NT2/D1 (cell line): ENCODE data around the gene SLCO4A1.

ENCODE experiments used
- DNase-seq: peaks from one replicate; pipeline ENCODE4 v3.0.0-alpha.2; 2011; ENCODE audit warnings: low read depth, low spot score
- H3K27me3 ChIP-seq: 2 replicates; pipeline ENCODE4 v1.6.0; 2011; ENCODE audit warnings: mild to moderate bottlenecking; ENCODE audit not compliant: insufficient read length, insufficient read depth
- H3K36me3 ChIP-seq: 2 replicates; pipeline ENCODE4 v1.6.1; 2011; ENCODE audit warnings: mild to moderate bottlenecking, low read length, mixed read lengths; ENCODE audit not compliant: insufficient read depth, insufficient read length
- H3K4me1 ChIP-seq: 2 replicates; pipeline ENCODE4 v1.5.1; 2011; ENCODE audit not compliant: insufficient read depth, insufficient read length
- H3K4me3 ChIP-seq: 2 replicates; pipeline ENCODE4 v1.5.1; 2011; ENCODE audit warnings: low read depth; ENCODE audit not compliant: insufficient read length
- H3K9ac ChIP-seq: 2 replicates; pipeline ENCODE4 v1.6.0; 2011; ENCODE audit warnings: low read depth; ENCODE audit not compliant: insufficient read length
- H3K9me3 ChIP-seq: 2 replicates; pipeline ENCODE4 v1.5.1; 2011; ENCODE audit warnings: mild to moderate bottlenecking, low read length; ENCODE audit not compliant: insufficient read depth
- SUZ12 ChIP-seq: IDR thresholded peaks from 2 replicates; pipeline ENCODE4 v1.6.1; 2011; ENCODE audit not compliant: insufficient read length, insufficient read depth; ENCODE audit errors: extremely low read depth
- YY1 ChIP-seq: IDR thresholded peaks from 2 replicates; pipeline ENCODE4 v1.6.1; 2011; ENCODE audit not compliant: insufficient read length, insufficient read depth
- ZNF274 ChIP-seq: IDR thresholded peaks from 2 replicates; pipeline ENCODE4 v1.6.1; 2011; ENCODE audit warnings: mild to moderate bottlenecking, low read depth, low read length

SLCO4A1 gene

DNA sequence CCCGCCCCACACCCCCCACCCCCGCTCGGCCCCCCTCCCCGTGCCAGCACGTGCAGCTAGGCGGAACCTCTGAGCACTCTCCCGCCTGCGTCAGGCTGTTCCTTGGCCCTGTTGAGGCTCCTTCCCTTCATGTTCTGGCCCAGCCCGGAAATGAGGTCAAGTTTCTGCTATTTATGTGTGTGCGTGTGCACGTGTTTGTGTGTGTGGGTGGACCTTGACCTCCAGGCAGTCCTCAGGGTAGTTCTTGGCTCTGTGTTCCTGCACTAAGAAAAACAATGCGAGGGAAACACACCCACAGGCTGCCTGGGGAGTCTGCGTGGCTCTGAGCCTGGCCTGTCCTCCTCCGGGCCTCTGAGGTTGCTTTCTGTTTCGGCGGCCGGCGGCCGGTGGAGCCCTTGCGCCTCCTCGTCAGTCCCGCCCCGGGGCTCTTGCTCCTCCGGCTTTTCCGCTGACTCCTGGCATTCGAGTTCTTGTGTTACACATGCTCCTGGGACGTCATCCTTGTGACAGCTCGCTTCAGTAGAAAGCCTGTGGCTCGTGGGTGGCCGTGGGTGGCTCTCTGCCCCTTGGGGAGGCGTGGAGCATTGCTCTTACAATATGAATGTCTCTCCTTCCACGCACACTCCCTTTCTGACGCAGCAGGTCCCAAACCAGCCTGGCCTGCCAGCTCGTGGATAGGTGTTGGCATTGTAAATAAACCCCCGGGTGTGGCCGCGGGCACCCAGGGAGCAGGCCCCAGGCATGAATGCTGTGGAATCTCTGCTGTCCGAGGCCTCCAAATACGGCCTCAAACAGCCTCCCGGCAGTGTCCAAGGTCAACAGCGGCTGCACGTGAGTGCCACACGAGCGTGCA is 10.0 kb downstream of the SLCO4A1 start:
- Histone ChIP-seq H3K9me3 (no peaks in the 10 kb centered on the region), H3K4me1 (peaks cover 23% of the 10 kb centered on the region), H3K27me3 (peaks cover 71% of the 10 kb centered on the region), H3K9ac (no peak overlapping the region), H3K4me3 (no peak overlapping the region), H3K36me3 (no peaks in the 10 kb centered on the region)
- DNase-seq: no peak
- TF ChIP-seq ZNF274 (no peak), YY1 (no peak), SUZ12 (no peak)

DNA sequence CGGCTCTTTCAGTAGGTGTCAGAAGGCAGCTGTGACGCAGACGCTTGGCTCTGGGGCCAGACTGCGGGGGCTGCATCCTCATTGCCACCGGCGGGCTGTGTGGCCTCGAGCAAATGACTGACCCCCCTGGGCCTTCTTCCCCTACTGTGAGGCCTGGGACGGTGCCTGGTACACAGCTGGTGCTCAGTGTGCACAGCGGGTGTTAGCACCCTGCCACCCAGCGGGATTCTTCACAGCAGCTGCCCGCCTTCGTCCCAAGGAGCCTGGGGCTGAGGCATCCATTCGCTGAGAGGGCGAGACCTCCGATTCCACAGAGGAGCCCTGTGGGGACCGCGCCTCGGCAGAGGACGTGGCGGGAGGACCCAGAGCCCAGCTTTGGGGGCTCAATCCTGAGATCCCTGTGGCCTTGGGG is 10.6 kb downstream of the SLCO4A1 start:
- Histone ChIP-seq H3K4me1 (peaks cover 19% of the 10 kb centered on the region), H3K9me3 (no peaks in the 10 kb centered on the region), H3K27me3 (peaks cover 65% of the 10 kb centered on the region), H3K9ac (no peak overlapping the region), H3K36me3 (no peaks in the 10 kb centered on the region), H3K4me3 (no peak overlapping the region)
- DNase-seq: no peak
- TF ChIP-seq SUZ12 (no peak), YY1 (no peak), ZNF274 (no peak)

DNA sequence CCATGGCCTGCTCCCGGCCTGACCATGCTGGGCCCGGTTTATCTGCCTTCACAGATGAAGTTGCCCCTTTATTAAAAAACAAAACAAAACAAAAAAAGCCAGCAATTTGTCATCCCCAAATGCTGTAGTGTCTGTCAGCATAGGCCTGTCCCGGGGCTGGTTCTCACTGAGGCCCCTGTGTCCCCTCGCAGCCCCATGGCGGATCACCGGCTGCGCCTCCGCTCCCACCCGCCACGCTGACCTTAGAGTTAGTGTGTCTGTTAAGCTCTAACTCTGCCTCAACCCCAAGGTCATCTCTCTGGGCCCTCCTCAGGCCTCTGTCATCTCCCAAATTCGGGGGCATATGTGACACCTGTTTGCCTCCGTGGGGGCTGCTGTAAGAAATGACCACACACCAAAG is 11.1 kb downstream of the SLCO4A1 start:
- TF ChIP-seq SUZ12: no peak
- TF ChIP-seq YY1: no peak
- no peak for TF ChIP-seq ZNF274
- Histone ChIP-seq H3K4me1 (peaks cover 15% of the 10 kb centered on the region), H3K9me3 (no peaks in the 10 kb centered on the region), H3K9ac (no peak overlapping the region), H3K4me3 (no peak overlapping the region), H3K27me3 (peaks cover 60% of the 10 kb centered on the region), H3K36me3 (no peaks in the 10 kb centered on the region)
- no peak for DNase-seq

- Histone ChIP-seq H3K4me3 (no peak overlapping the region), H3K4me1 (peaks cover 11% of the 10 kb centered on the region), H3K9ac (no peak overlapping the region), H3K36me3 (no peaks in the 10 kb centered on the region), H3K27me3 (peaks cover 53% of the 10 kb centered on the region), H3K9me3 (no peaks in the 10 kb centered on the region)
- DNase-seq: no peak
- TF ChIP-seq YY1: no peak
Observed at GRCh38 chr20:62653951-62654685, 11.8 kb downstream of the SLCO4A1 start.

GRCh38 chr20:62655282-62656196 is 13.2 kb downstream of the SLCO4A1 start:
- no peak for TF ChIP-seq SUZ12
- TF ChIP-seq ZNF274: no peak
- TF ChIP-seq YY1: no peak
- H3K36me3 ChIP-seq: no peaks in the 10 kb centered on the region
- H3K27me3 ChIP-seq: peaks cover 39% of the 10 kb centered on the region
- peaks cover 11% of the 10 kb centered on the region for H3K4me1 ChIP-seq
- H3K9me3 ChIP-seq: no peaks in the 10 kb centered on the region
- no peak for DNase-seq
- no peak overlapping the region for H3K4me3 ChIP-seq
- H3K9ac ChIP-seq: no peak overlapping the region

DNA sequence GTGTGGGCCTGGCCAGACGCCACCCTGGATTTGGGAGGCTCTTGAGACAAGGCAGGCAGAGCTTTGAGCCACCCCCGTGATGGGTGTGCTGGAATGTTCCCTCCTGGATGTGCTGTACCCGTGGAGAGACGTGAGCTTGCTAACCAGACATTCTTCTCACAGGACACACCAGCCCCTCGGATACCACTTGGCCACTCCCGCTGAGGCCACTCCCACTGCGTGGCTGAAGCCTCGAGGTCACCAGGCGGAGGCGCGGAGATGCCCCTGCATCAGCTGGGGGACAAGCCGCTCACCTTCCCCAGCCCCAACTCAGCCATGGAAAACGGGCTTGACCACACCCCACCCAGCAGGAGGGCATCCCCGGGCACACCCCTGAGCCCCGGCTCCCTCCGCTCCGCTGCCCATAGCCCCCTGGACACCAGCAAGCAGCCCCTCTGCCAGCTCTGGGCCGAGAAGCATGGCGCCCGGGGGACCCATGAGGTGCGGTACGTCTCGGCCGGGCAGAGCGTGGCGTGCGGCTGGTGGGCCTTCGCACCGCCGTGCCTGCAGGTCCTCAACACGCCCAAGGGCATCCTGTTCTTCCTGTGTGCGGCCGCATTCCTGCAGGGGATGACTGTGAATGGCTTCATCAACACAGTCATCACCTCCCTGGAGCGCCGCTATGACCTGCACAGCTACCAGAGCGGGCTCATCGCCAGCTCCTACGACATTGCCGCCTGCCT is 14.1 kb downstream of the SLCO4A1 start:
- Histone ChIP-seq H3K36me3 (no peaks in the 10 kb centered on the region), H3K9ac (no peak overlapping the region), H3K4me3 (no peak overlapping the region), H3K9me3 (no peaks in the 10 kb centered on the region), H3K27me3 (peaks cover 30% of the 10 kb centered on the region), H3K4me1 (peaks cover 11% of the 10 kb centered on the region)
- no peak for DNase-seq
- no peak for TF ChIP-seq ZNF274
- no peak for TF ChIP-seq SUZ12
- TF ChIP-seq YY1: no peak
